Vagina (tissue), 2 donors: ENCODE measurements around the gene GALNT11. TPM values are rescaled to one million over a fixed set of nuclear protein-coding genes. Genes with fewer than 3 reads are reported as not detected.

Experiments used
- DNase-seq, 2 donors: peaks; one replicate each; pipeline ENCODE4 v3.0.0-alpha.2; 2017; ENCODE audit errors: extremely low spot score in 2 of 2
- H3K27ac ChIP-seq: fragments of 200-600 bp; sonication (generic); one replicate; pipeline ENCODE4 v1.5.1; 2019
- H3K27me3 ChIP-seq: fragments of 200-600 bp; sonication (generic); one replicate; pipeline ENCODE4 v1.5.1; 2019
- H3K36me3 ChIP-seq, 2 donors: fragments of 200-600 bp; sonication (generic); one replicate each; pipeline ENCODE4 v1.5.1; 2017 to 2019
- H3K4me1 ChIP-seq: fragments of 200-600 bp; sonication (generic); one replicate; pipeline ENCODE4 v1.5.1; 2019
- H3K4me3 ChIP-seq, 2 donors: fragments of 200-600 bp; sonication (generic); 1 replicate in 1 of 2; 2 replicates in 1 of 2; pipeline ENCODE4 v1.5.1; 2016 to 2019
- H3K9me3 ChIP-seq: fragments of 200-600 bp; sonication (generic); one replicate; pipeline ENCODE4 v1.5.1; 2019
- POLR2A ChIP-seq, 2 donors: fragments of 450-650 bp; IDR thresholded peaks; one replicate each; pipeline ENCODE4 v1.6.1; 2017; ENCODE audit warnings: antibody characterized with exemption in 2 of 2, mild to moderate bottlenecking in 2 of 2, moderate library complexity in 2 of 2
- POLR2AphosphoS5 ChIP-seq, 2 donors: sonication (generic); formaldehyde crosslinking; IDR thresholded peaks; one replicate each; pipeline ENCODE4 v1.9.0; 2017; ENCODE audit warnings: antibody characterized with exemption in 2 of 2, mild to moderate bottlenecking in 2 of 2, low read depth in 1 of 2; ENCODE audit not compliant: insufficient read depth in 1 of 2
- intact Hi-C: fragments of 100-400 bp; cut with DNase I; formaldehyde crosslinking; loops from one replicate; pipeline ENCODE4 v1.15.1; 2023
- total RNA-seq: library from RNA; depleted of rRNA; stranded (reverse); fragments of >200 nt; gene quantifications from one replicate; pipeline ENCODE4 v1.2.3, GENCODE V29; 2016
- TF ChIP-seq, protein P1 (sequence below), 3 experiments: fragments of 450-650 bp in 2 of 3; fragments of 200-600 bp in 1 of 3; sonication (generic) in 1 of 3; IDR thresholded peaks; one replicate each; pipeline ENCODE4 v1.5.1; 2017 to 2019; ENCODE audit warnings: antibody characterized with exemption in 3 of 3, mild to moderate bottlenecking in 2 of 3, moderate library complexity in 2 of 3

The GALNT11 gene
- total RNA-seq, 1 donor from 2014 or later = 46.9 TPM

DNA sequence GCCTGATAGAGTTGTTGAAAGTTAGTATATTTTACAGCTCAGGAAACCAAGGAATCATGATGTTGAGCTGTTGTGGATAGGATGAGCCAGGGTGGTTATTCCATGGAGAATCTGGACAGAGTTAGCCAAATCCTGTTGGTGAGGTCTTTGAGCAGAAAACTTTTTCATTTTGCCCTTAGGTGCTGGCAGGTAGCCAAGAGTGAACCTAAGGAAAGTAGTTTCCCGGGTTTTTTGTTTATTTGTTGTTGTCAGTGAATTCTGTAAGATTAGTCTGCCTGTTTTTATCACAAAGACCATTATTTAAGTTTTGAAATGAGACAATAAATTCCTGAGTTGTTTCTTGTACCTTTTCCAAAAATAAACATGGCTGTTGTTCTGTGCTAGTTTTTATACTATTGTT is 61.0 kb downstream of the GALNT11 start:
- intact Hi-C loops = no loop called here
- H3K4me1 ChIP-seq = peaks cover 5% of the 10 kb centered on the region
- H3K36me3 ChIP-seq = no peaks in the 10 kb centered on the region
- no peak for DNase-seq
- H3K27ac ChIP-seq = no peak overlapping the region
- TF ChIP-seq POLR2A (IDR thresholded peaks at IDR 0.05) (no peak), POLR2AphosphoS5 (IDR thresholded peaks at IDR 0.05; ENCODE audit: insufficient read depth in 1 of 2, low read depth in 1 of 2) (no peak)
- TF ChIP-seq, protein P1, sequence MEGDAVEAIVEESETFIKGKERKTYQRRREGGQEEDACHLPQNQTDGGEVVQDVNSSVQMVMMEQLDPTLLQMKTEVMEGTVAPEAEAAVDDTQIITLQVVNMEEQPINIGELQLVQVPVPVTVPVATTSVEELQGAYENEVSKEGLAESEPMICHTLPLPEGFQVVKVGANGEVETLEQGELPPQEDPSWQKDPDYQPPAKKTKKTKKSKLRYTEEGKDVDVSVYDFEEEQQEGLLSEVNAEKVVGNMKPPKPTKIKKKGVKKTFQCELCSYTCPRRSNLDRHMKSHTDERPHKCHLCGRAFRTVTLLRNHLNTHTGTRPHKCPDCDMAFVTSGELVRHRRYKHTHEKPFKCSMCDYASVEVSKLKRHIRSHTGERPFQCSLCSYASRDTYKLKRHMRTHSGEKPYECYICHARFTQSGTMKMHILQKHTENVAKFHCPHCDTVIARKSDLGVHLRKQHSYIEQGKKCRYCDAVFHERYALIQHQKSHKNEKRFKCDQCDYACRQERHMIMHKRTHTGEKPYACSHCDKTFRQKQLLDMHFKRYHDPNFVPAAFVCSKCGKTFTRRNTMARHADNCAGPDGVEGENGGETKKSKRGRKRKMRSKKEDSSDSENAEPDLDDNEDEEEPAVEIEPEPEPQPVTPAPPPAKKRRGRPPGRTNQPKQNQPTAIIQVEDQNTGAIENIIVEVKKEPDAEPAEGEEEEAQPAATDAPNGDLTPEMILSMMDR (IDR thresholded peaks at IDR 0.05) = no peak
- H3K27me3 ChIP-seq = no peaks in the 10 kb centered on the region
- no peak overlapping the region for H3K4me3 ChIP-seq
- peaks cover 3% of the 10 kb centered on the region for H3K9me3 ChIP-seq

DNA sequence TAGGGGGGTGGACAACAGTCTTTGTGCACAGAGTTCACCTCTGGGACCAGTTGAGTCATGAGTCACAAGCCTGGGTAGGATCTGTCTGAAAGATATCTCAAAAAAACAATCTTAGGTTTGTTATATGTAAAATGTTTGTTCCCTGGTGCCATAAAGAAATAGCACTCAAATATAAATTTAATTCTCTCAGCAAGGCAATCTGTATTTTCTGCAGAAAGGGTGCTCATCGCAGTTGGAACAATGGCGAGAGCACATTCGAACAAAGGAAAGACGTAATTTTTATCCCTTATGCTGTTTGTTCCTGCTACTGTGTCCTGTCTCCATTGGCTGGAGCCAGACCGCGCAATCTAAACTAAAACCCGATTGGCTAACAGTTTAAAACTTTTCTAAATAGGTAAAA is 63.7 kb downstream of the GALNT11 start:
- Histone ChIP-seq H3K4me3 (no peak overlapping the region), H3K4me1 (no peaks in the 10 kb centered on the region), H3K27ac (no peak overlapping the region), H3K36me3 (peaks cover 0 to 1% of the 10 kb centered on the region in 2 donors), H3K27me3 (no peaks in the 10 kb centered on the region), H3K9me3 (peaks cover 3% of the 10 kb centered on the region)
- TF ChIP-seq POLR2A (IDR thresholded peaks at IDR 0.05) (no peak), POLR2AphosphoS5 (IDR thresholded peaks at IDR 0.05; ENCODE audit: insufficient read depth in 1 of 2, low read depth in 1 of 2) (no peak)
- TF ChIP-seq, protein P1 (IDR thresholded peaks at IDR 0.05) = no peak
- no peak for DNase-seq
- intact Hi-C loops = no loop called here

DNA sequence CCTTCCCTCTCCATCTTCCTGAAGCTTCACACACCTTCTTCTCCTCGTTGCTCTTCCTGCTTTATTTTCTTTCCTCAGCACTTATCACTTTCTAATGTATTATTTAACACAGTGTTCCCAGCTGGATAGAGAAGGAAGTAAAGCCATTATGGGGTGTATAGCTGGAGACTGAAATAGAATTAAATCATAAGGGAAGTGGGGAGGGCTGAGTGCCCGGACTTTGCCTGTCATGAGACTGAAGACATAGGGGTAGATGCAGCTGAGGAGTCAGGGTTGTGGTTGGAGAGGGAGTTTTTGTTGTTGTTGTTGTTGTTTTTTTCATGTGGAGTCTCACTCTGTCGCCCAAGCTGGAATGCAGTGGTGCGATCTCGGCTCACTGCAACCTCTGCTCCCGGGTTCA is 65.3 kb downstream of the GALNT11 start:
- no peak for DNase-seq
- H3K27ac ChIP-seq = no peak overlapping the region
- peaks cover 0 to 5% of the 10 kb centered on the region in 2 donors for H3K36me3 ChIP-seq
- intact Hi-C loops = no loop called here
- H3K27me3 ChIP-seq = no peaks in the 10 kb centered on the region
- H3K9me3 ChIP-seq = peaks cover 3% of the 10 kb centered on the region
- TF ChIP-seq, protein P1 (IDR thresholded peaks at IDR 0.05) = no peak
- no peak for TF ChIP-seq POLR2AphosphoS5 (IDR thresholded peaks at IDR 0.05; ENCODE audit: insufficient read depth in 1 of 2, low read depth in 1 of 2)
- no peak for TF ChIP-seq POLR2A (IDR thresholded peaks at IDR 0.05)
- no peak overlapping the region for H3K4me3 ChIP-seq
- no peaks in the 10 kb centered on the region for H3K4me1 ChIP-seq

DNA sequence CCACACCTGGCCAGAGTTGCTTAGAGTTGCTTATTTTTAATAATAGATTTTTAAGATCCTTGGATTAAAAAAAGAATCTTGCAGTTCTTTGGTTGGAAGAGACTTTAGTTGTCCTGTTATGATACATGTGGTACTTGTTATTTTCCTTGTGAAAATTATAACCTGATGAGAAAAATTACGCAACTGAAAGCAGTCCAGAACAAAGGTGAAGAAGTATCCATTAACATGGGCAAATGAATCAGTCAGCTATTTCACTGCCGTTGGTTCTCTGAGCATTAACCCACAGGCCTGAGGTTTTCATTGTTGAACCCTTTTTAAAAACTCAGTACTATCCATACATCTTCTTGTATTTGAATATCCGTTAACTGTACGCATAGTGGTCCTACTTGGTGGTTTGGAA is 68.2 kb downstream of the GALNT11 start:
- Histone ChIP-seq H3K4me3 (no peak overlapping the region), H3K27ac (no peak overlapping the region), H3K9me3 (peaks cover 3% of the 10 kb centered on the region), H3K36me3 (peaks cover 0 to 5% of the 10 kb centered on the region in 2 donors), H3K27me3 (no peaks in the 10 kb centered on the region), H3K4me1 (no peaks in the 10 kb centered on the region)
- intact Hi-C loops = no loop called here
- TF ChIP-seq POLR2A (IDR thresholded peaks at IDR 0.05) (no peak), POLR2AphosphoS5 (IDR thresholded peaks at IDR 0.05; ENCODE audit: insufficient read depth in 1 of 2, low read depth in 1 of 2) (no peak)
- TF ChIP-seq, protein P1 (IDR thresholded peaks at IDR 0.05) = no peak
- no peak for DNase-seq

DNA sequence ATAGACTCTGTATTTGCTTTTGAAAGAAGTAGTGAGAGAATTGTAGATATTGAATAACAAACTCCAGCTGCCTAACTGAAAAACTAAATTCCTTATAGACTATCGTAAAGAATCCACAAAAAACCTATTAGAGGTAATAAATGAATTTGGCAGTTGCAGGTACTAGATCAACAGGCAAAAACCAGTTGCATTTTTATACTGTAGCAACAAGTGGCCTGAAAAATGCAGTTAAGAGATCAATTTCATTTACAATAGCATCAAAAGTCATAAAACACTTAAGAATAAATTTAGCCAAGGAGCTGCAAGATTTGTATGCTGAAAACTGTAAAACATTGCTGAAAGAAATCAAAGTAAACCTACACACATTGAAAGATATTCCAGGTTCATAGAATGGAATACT is 70.3 kb downstream of the GALNT11 start:
- H3K4me1 ChIP-seq = no peaks in the 10 kb centered on the region
- no peaks in the 10 kb centered on the region for H3K27me3 ChIP-seq
- no peak overlapping the region for H3K27ac ChIP-seq
- H3K36me3 ChIP-seq = peaks cover 0 to 8% of the 10 kb centered on the region in 2 donors
- TF ChIP-seq POLR2A (IDR thresholded peaks at IDR 0.05) (no peak), POLR2AphosphoS5 (IDR thresholded peaks at IDR 0.05; ENCODE audit: insufficient read depth in 1 of 2, low read depth in 1 of 2) (no peak)
- TF ChIP-seq, protein P1 (IDR thresholded peaks at IDR 0.05) = no peak
- intact Hi-C loops = no loop called here
- no peaks in the 10 kb centered on the region for H3K9me3 ChIP-seq
- no peak overlapping the region for H3K4me3 ChIP-seq
- DNase-seq = no peak
